T-helper 2 cell treated with Interferon-gamma antibody and Interleukin-4, amounts not matched to agents 5 μg/mL and 100 μg/mL, for 36 hours (primary cell): ENCODE results near the gene ATP7B.

Source experiments
- DNase-seq: peaks from one replicate; pipeline ENCODE4 v3.0.0; 2021; ENCODE audit warnings: low spot score
- H3K27ac Mint-ChIP-seq: one replicate; pipeline ENCODE4 v1.8.0; 2021; ENCODE audit warnings: mild to moderate bottlenecking, mixed read lengths
- H3K27me3 Mint-ChIP-seq: one replicate; pipeline ENCODE4 v1.8.0; 2021; ENCODE audit warnings: low read depth, mixed read lengths
- H3K36me3 Mint-ChIP-seq: one replicate; pipeline ENCODE4 v1.8.0; 2021; ENCODE audit warnings: low read depth, mixed read lengths
- H3K4me1 Mint-ChIP-seq: one replicate; pipeline ENCODE4 v1.8.0; 2021; ENCODE audit warnings: low read depth, mixed read lengths
- H3K4me3 Mint-ChIP-seq: one replicate; pipeline ENCODE4 v1.8.0; 2022; ENCODE audit warnings: mild to moderate bottlenecking, moderate library complexity, mixed read lengths
- H3K9me3 Mint-ChIP-seq: one replicate; pipeline ENCODE4 v1.8.0; 2021; ENCODE audit warnings: mixed read lengths

The ATP7B gene

GRCh38 chr13:51978796-51979556, 32.3 kb downstream of the ATP7B start:
- H3K4me3 Mint-ChIP-seq: no peak overlapping the region
- H3K27me3 Mint-ChIP-seq: no peaks in the 10 kb centered on the region
- no peaks in the 10 kb centered on the region for H3K36me3 Mint-ChIP-seq
- H3K9me3 Mint-ChIP-seq: no peaks in the 10 kb centered on the region
- no peak overlapping the region for H3K27ac Mint-ChIP-seq
- H3K4me1 Mint-ChIP-seq: no peaks in the 10 kb centered on the region
- DNase-seq: no peak

GRCh38 chr13:51977625-51978024, 33.6 kb downstream of the ATP7B start:
- no peaks in the 10 kb centered on the region for H3K27me3 Mint-ChIP-seq
- H3K4me1 Mint-ChIP-seq: no peaks in the 10 kb centered on the region
- no peaks in the 10 kb centered on the region for H3K9me3 Mint-ChIP-seq
- no peaks in the 10 kb centered on the region for H3K36me3 Mint-ChIP-seq
- no peak for DNase-seq
- no peak overlapping the region for H3K27ac Mint-ChIP-seq
- H3K4me3 Mint-ChIP-seq: no peak overlapping the region

- Mint-ChIP-seq H3K36me3 (no peaks in the 10 kb centered on the region), H3K4me3 (no peak overlapping the region), H3K4me1 (no peaks in the 10 kb centered on the region), H3K9me3 (no peaks in the 10 kb centered on the region), H3K27me3 (peaks cover 5% of the 10 kb centered on the region), H3K27ac (no peak overlapping the region)
- DNase-seq: no peak
Measured at GRCh38 chr13:51976890-51977289, 34.4 kb downstream of the ATP7B start.

- H3K27me3 Mint-ChIP-seq: peaks cover 5% of the 10 kb centered on the region
- no peak overlapping the region for H3K27ac Mint-ChIP-seq
- H3K9me3 Mint-ChIP-seq: no peaks in the 10 kb centered on the region
- H3K4me3 Mint-ChIP-seq: no peak overlapping the region
- no peak for DNase-seq
- H3K36me3 Mint-ChIP-seq: no peaks in the 10 kb centered on the region
- no peaks in the 10 kb centered on the region for H3K4me1 Mint-ChIP-seq
Measured at GRCh38 chr13:51976423-51976822, 34.8 kb downstream of the ATP7B start.

- no peak overlapping the region for H3K4me3 Mint-ChIP-seq
- DNase-seq: no peak
- H3K27me3 Mint-ChIP-seq: peaks cover 5% of the 10 kb centered on the region
- H3K27ac Mint-ChIP-seq: no peak overlapping the region
- H3K4me1 Mint-ChIP-seq: peaks cover 9% of the 10 kb centered on the region
- no peaks in the 10 kb centered on the region for H3K36me3 Mint-ChIP-seq
- H3K9me3 Mint-ChIP-seq: no peaks in the 10 kb centered on the region
Measured at GRCh38 chr13:51974482-51974881, 36.8 kb downstream of the ATP7B start.

GRCh38 chr13:51971520-51972426, 39.5 kb downstream of the ATP7B start:
- Mint-ChIP-seq H3K27me3 (peaks cover 5% of the 10 kb centered on the region), H3K4me1 (peaks cover 24% of the 10 kb centered on the region), H3K9me3 (no peaks in the 10 kb centered on the region), H3K36me3 (no peaks in the 10 kb centered on the region), H3K27ac (no peak overlapping the region), H3K4me3 (no peak overlapping the region)
- DNase-seq: no peak

- Mint-ChIP-seq H3K9me3 (no peaks in the 10 kb centered on the region), H3K4me1 (peaks cover 31% of the 10 kb centered on the region), H3K4me3 (no peak overlapping the region)
Measured at GRCh38 chr13:51970349-51970748, 40.9 kb downstream of the ATP7B start.

GRCh38 chr13:51967482-51968446, 43.5 kb downstream of the ATP7B start:
- Mint-ChIP-seq H3K4me3 (no peak overlapping the region), H3K27me3 (peaks cover 16% of the 10 kb centered on the region), H3K27ac (peak overlapping the region; percentile 47), H3K4me1 (peaks cover 31% of the 10 kb centered on the region), H3K36me3 (no peaks in the 10 kb centered on the region), H3K9me3 (no peaks in the 10 kb centered on the region)
- no peak for DNase-seq

More at GRCh38 chr13:51970349-51970748, 40.9 kb downstream of the ATP7B start:
- no peak for DNase-seq
- Mint-ChIP-seq H3K27ac (no peak overlapping the region), H3K36me3 (no peaks in the 10 kb centered on the region), H3K27me3 (peaks cover 9% of the 10 kb centered on the region)

- Mint-ChIP-seq H3K27ac (no peak overlapping the region), H3K4me1 (peaks cover 44% of the 10 kb centered on the region), H3K27me3 (peaks cover 10% of the 10 kb centered on the region), H3K36me3 (no peaks in the 10 kb centered on the region), H3K4me3 (peak overlapping the region; percentile 30), H3K9me3 (no peaks in the 10 kb centered on the region)
- DNase-seq: no peak
Measured at GRCh38 chr13:51966186-51966585, 45.1 kb downstream of the ATP7B start.

- Mint-ChIP-seq H3K4me1 (peaks cover 47% of the 10 kb centered on the region), H3K27ac (peak overlapping the region; percentile 39), H3K36me3 (no peaks in the 10 kb centered on the region), H3K4me3 (peak overlapping the region; percentile 43), H3K27me3 (peaks cover 10% of the 10 kb centered on the region), H3K9me3 (no peaks in the 10 kb centered on the region)
- DNase-seq: no peak
Measured at GRCh38 chr13:51961493-51962403, 49.5 kb downstream of the ATP7B start.

GRCh38 chr13:51960766-51961165, 50.5 kb downstream of the ATP7B start:
- no peak for DNase-seq
- peaks cover 10% of the 10 kb centered on the region for H3K27me3 Mint-ChIP-seq
- H3K4me1 Mint-ChIP-seq: peaks cover 48% of the 10 kb centered on the region
- H3K9me3 Mint-ChIP-seq: no peaks in the 10 kb centered on the region
- H3K4me3 Mint-ChIP-seq: no peak overlapping the region
- no peaks in the 10 kb centered on the region for H3K36me3 Mint-ChIP-seq
- no peak overlapping the region for H3K27ac Mint-ChIP-seq

- Mint-ChIP-seq H3K4me1 (peaks cover 46% of the 10 kb centered on the region), H3K27me3 (peaks cover under 1% of the 10 kb centered on the region), H3K4me3 (peak overlapping the region; percentile 18), H3K36me3 (no peaks in the 10 kb centered on the region), H3K27ac (peak overlapping the region; percentile 23), H3K9me3 (no peaks in the 10 kb centered on the region)
- no peak for DNase-seq
Measured at GRCh38 chr13:51959773-51960172, 51.5 kb downstream of the ATP7B start.

- Mint-ChIP-seq H3K27ac (no peak overlapping the region), H3K9me3 (no peaks in the 10 kb centered on the region), H3K27me3 (no peaks in the 10 kb centered on the region), H3K4me1 (peaks cover 60% of the 10 kb centered on the region), H3K36me3 (peaks cover 3% of the 10 kb centered on the region), H3K4me3 (no peak overlapping the region)
- no peak for DNase-seq
Measured at GRCh38 chr13:51958217-51958547, 53.1 kb downstream of the ATP7B start.
